ENCODE data around the gene IL34. TPM values are rescaled to one million over a fixed set of nuclear protein-coding genes. Genes with fewer than 3 reads are reported as not detected.

The IL34 gene
- polyA plus RNA-seq, 2 of the 4 experiments (the other 2 are of a cell fraction): 0.25 to 0.40 TPM

DNA sequence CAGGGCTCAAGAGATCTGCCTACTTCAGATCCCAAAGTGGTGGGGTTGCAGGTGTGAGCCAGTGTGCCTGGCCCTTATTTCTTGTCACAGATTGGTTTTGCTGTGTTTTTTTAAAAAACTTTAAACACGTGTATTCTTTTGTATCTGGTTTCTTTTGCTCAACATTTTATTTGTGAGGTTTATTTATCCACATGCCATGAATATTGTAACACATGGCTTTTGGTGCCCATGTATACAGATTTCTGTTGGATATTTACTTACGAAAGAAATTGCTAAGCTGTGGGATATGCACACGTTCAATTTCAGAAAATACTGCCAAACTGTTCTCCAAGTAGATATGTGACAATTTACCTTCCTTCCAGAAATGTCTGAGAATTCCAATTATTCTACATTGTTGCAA, 18.7 kb upstream of the IL34 start:
- ATAC-seq (no peak), DNase-seq (ENCODE audit: low read depth in 1 of 2, low spot score in 1 of 2) (no peak), FAIRE-seq (no peak)
- ChIA-PET POLR2A (no interaction called here), CTCF (interaction anchor here (1.1 kb wide), 1 partner anchor 18 kb away, joined by 3 read pairs; no protein-coding TSS in a partner anchor)
- Histone ChIP-seq H3K4me2 (no peak overlapping the region), H3K9me3 (peaks cover 12% of the 10 kb centered on the region; the same call in 2 of the 3 replicates), H3K4me3 (no peak overlapping the region), H3K27ac (no peak overlapping the region), H3K4me1 (no peaks in the 10 kb centered on the region)
- WGBS (ENCODE audit: missing lambda C conversion rate): 71% methylated on average over 3 of the region's 3 CpGs
- TF ChIP-seq ZC3H11A (IDR thresholded peaks at IDR 0.05) (no peak), RCOR1 (IDR thresholded peaks at IDR 0.05; ENCODE audit: low read depth, low read length) (no peak), CBX2 (IDR thresholded peaks at IDR 0.05; ENCODE audit: borderline replicate concordance, low read depth) (no peak), CEBPB (IDR thresholded peaks at IDR 0.05) (no peak), POLR2A (IDR thresholded peaks at IDR 0.05; ENCODE audit: low read length) (no peak), HOXA7 (CRISPR knock-in tag; IDR thresholded peaks at IDR 0.05) (no peak)
- TF ChIP-seq, protein P1, sequence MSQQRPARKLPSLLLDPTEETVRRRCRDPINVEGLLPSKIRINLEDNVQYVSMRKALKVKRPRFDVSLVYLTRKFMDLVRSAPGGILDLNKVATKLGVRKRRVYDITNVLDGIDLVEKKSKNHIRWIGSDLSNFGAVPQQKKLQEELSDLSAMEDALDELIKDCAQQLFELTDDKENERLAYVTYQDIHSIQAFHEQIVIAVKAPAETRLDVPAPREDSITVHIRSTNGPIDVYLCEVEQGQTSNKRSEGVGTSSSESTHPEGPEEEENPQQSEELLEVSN (IDR thresholded peaks at IDR 0.05; ENCODE audit: borderline replicate concordance, low read depth): no peak
- TF ChIP-seq, protein P2, sequence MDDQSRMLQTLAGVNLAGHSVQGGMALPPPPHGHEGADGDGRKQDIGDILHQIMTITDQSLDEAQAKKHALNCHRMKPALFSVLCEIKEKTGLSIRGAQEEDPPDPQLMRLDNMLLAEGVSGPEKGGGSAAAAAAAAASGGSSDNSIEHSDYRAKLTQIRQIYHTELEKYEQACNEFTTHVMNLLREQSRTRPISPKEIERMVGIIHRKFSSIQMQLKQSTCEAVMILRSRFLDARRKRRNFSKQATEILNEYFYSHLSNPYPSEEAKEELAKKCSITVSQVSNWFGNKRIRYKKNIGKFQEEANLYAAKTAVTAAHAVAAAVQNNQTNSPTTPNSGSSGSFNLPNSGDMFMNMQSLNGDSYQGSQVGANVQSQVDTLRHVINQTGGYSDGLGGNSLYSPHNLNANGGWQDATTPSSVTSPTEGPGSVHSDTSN (IDR thresholded peaks at IDR 0.05): no peak

- WGBS (ENCODE audit: missing lambda C conversion rate): 39% methylated on average over 3 of the region's 3 CpGs
- TF ChIP-seq RFX5 (IDR thresholded peaks at IDR 0.05) (no peak), ZC3H11A (IDR thresholded peaks at IDR 0.05) (no peak), MAX (IDR thresholded peaks at IDR 0.05) (no peak), RAD21 (conservative IDR thresholded peaks at IDR 0.05 in 1 of 2, IDR thresholded peaks at IDR 0.05 in 1 of 2) (no peak), SMC3 (IDR thresholded peaks at IDR 0.05) (no peak), EP300 (IDR thresholded peaks at IDR 0.05) (no peak), FOSL2 (IDR thresholded peaks at IDR 0.05) (no peak), FOSL2 (CRISPR knock-in tag; IDR thresholded peaks at IDR 0.05) (no peak), CHD4 (IDR thresholded peaks at IDR 0.05; ENCODE audit: borderline replicate concordance) (no peak), ESRRA (IDR thresholded peaks at IDR 0.05; ENCODE audit: borderline replicate concordance, low read length) (no peak), JUNB (IDR thresholded peaks at IDR 0.05) (no peak)
- TF ChIP-seq, protein P3, sequence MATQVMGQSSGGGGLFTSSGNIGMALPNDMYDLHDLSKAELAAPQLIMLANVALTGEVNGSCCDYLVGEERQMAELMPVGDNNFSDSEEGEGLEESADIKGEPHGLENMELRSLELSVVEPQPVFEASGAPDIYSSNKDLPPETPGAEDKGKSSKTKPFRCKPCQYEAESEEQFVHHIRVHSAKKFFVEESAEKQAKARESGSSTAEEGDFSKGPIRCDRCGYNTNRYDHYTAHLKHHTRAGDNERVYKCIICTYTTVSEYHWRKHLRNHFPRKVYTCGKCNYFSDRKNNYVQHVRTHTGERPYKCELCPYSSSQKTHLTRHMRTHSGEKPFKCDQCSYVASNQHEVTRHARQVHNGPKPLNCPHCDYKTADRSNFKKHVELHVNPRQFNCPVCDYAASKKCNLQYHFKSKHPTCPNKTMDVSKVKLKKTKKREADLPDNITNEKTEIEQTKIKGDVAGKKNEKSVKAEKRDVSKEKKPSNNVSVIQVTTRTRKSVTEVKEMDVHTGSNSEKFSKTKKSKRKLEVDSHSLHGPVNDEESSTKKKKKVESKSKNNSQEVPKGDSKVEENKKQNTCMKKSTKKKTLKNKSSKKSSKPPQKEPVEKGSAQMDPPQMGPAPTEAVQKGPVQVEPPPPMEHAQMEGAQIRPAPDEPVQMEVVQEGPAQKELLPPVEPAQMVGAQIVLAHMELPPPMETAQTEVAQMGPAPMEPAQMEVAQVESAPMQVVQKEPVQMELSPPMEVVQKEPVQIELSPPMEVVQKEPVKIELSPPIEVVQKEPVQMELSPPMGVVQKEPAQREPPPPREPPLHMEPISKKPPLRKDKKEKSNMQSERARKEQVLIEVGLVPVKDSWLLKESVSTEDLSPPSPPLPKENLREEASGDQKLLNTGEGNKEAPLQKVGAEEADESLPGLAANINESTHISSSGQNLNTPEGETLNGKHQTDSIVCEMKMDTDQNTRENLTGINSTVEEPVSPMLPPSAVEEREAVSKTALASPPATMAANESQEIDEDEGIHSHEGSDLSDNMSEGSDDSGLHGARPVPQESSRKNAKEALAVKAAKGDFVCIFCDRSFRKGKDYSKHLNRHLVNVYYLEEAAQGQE (IDR thresholded peaks at IDR 0.05): no peak
- ChIA-PET POLR2A (no interaction called here), CTCF (interaction anchor here (2.4 to 3.5 kb wide), 2 partner anchors 17 to 22 kb away, joined by 7 to 22 read pairs; no protein-coding TSS in a partner anchor)
- H3K27ac ChIP-seq: no peak overlapping the region
- H3K4me1 ChIP-seq: no peaks in the 10 kb centered on the region
- DNase-seq (ENCODE audit: low read depth in 1 of 2, low spot score in 1 of 2) (no peak), ATAC-seq (no peak), FAIRE-seq (no peak)
- no peak overlapping the region for H3K4me2 ChIP-seq
- peaks cover 12% of the 10 kb centered on the region; the same call in 2 of the 3 replicates for H3K9me3 ChIP-seq
- H3K4me3 ChIP-seq: no peak overlapping the region
Observed at GRCh38 chr16:70630960-70631745, 15.2 kb upstream of the IL34 start.
